ENCODE data around the gene HMCN2. TPM values are rescaled to one million over a fixed set of nuclear protein-coding genes. Genes with fewer than 3 reads are reported as not detected.

HMCN2 gene
- total and polyA plus RNA-seq, 2 donors from 2014 or later = 0.99 to 8.6 TPM

- peaks cover 0 to 2% (median 0%) of the 10 kb centered on the region in 3 donors for H3K4me1 ChIP-seq (ENCODE audit: control insufficient read depth in 2 of 3, insufficient read depth in 2 of 3, low read depth in 1 of 3, low read length in 3 of 3)
- no peaks in the 10 kb centered on the region for H3K27me3 ChIP-seq (ENCODE audit: control insufficient read depth, insufficient read depth, low read length)
- intact Hi-C loops (cut with DNase I) = no loop called here
- TF ChIP-seq, protein P1, sequence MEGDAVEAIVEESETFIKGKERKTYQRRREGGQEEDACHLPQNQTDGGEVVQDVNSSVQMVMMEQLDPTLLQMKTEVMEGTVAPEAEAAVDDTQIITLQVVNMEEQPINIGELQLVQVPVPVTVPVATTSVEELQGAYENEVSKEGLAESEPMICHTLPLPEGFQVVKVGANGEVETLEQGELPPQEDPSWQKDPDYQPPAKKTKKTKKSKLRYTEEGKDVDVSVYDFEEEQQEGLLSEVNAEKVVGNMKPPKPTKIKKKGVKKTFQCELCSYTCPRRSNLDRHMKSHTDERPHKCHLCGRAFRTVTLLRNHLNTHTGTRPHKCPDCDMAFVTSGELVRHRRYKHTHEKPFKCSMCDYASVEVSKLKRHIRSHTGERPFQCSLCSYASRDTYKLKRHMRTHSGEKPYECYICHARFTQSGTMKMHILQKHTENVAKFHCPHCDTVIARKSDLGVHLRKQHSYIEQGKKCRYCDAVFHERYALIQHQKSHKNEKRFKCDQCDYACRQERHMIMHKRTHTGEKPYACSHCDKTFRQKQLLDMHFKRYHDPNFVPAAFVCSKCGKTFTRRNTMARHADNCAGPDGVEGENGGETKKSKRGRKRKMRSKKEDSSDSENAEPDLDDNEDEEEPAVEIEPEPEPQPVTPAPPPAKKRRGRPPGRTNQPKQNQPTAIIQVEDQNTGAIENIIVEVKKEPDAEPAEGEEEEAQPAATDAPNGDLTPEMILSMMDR (IDR thresholded peaks at IDR 0.05; ENCODE audit: borderline replicate concordance, extremely low read depth, insufficient read depth) = no peak
- no peak overlapping the region for H3K27ac ChIP-seq (ENCODE audit: low read depth in 2 of 2, low read length in 2 of 2)
- no peak for FAIRE-seq
- H3K4me3 ChIP-seq (ENCODE audit: low read length in 3 of 3) = no peak overlapping the region
- H3K36me3 ChIP-seq (ENCODE audit: control insufficient read depth in 2 of 3, insufficient read depth in 3 of 3, low read length in 3 of 3) = no peaks in the 10 kb centered on the region
- DNase-seq = no peak
- no peaks in the 10 kb centered on the region for H3K9me3 ChIP-seq (ENCODE audit: control insufficient read depth in 2 of 3, insufficient read depth in 1 of 3, low read length in 3 of 3)
- no peak overlapping the region for H3K9ac ChIP-seq (ENCODE audit: low read length in 3 of 3)
Measured at GRCh38 chr9:130320723-130321481, 55.3 kb downstream of the HMCN2 start.

DNA sequence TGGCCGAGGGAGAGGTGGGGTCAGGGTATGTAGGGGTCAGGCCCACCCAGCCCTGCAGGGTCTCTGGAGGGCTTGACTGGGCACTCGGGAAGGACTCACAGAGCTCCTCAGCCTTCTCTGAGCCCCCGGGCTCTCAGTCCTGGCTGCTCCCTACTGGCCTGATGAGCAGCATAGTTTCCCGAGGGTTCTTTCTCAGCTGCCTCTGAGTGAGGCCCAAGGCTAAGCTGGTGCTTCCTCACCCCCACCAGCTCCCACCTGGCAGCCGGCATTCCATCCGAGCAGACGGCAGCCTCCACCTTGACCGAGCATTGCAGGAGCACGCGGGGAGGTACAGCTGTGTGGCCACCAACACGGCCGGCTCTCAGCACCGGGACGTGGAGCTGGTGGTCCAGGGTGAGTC lies 56.0 kb downstream of the HMCN2 start:
- H3K9me3 ChIP-seq (ENCODE audit: control insufficient read depth in 2 of 3, insufficient read depth in 1 of 3, low read length in 3 of 3) = no peaks in the 10 kb centered on the region
- FAIRE-seq = no peak
- no peaks in the 10 kb centered on the region for H3K27me3 ChIP-seq (ENCODE audit: control insufficient read depth, insufficient read depth, low read length)

DNA sequence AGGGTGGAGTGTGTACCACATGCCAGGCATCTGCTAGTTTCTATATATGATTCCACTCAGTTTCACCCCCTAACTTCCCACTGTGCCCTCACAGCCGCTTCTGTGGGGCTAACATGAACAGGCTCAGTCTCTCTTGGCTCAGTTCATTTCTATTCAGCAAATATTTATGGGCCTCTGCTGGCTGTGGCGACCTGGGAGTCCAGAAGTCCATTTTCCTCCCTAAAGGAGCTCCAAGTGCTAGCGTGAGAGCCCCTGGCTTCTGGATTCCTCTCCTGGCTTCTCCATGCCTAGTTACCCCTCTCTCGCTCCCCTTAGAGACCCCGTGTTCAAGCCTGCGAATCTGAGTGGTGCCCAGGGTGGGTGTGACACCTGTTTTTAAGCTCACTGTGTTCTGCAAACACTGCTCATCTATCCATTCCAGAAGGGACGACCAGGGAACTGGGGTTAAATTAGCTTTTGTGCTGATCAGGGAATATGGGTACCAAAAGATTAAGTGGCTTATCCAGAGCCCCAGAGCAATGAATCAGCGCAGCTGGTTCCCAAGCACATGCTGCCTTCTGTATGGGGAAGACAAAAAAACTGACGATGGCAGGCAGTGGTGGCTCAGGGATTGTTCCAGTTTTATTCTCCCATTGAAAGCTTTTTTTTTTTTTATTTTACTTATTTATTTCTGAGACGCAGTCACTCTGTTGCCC lies 57.6 kb downstream of the HMCN2 start:
- Histone ChIP-seq H3K9me3 (ENCODE audit: control insufficient read depth in 2 of 3, insufficient read depth in 1 of 3, low read length in 3 of 3) (no peaks in the 10 kb centered on the region), H3K4me3 (ENCODE audit: low read length in 3 of 3) (no peak overlapping the region), H3K36me3 (ENCODE audit: control insufficient read depth in 2 of 3, insufficient read depth in 3 of 3, low read length in 3 of 3) (no peaks in the 10 kb centered on the region), H3K27me3 (ENCODE audit: control insufficient read depth, insufficient read depth, low read length) (peaks cover under 1% of the 10 kb centered on the region), H3K9ac (ENCODE audit: low read length in 3 of 3) (no peak overlapping the region), H3K27ac (ENCODE audit: low read depth in 2 of 2, low read length in 2 of 2) (no peak overlapping the region), H3K4me1 (ENCODE audit: control insufficient read depth in 2 of 3, insufficient read depth in 2 of 3, low read depth in 1 of 3, low read length in 3 of 3) (peaks cover 0 to 2% (median 0%) of the 10 kb centered on the region in 3 donors)
- no peak for DNase-seq
- intact Hi-C loops (cut with DNase I) = no loop called here
- no peak for FAIRE-seq
- TF ChIP-seq, protein P1 (IDR thresholded peaks at IDR 0.05; ENCODE audit: borderline replicate concordance, extremely low read depth, insufficient read depth) = no peak

More for the DNA sequence above, 56.0 kb downstream of the HMCN2 start:
- intact Hi-C loops (cut with DNase I) = no loop called here
- no peak for DNase-seq
- TF ChIP-seq, protein P1 (IDR thresholded peaks at IDR 0.05; ENCODE audit: borderline replicate concordance, extremely low read depth, insufficient read depth) = no peak
- peaks cover 0 to 2% (median 0%) of the 10 kb centered on the region in 3 donors for H3K4me1 ChIP-seq (ENCODE audit: control insufficient read depth in 2 of 3, insufficient read depth in 2 of 3, low read depth in 1 of 3, low read length in 3 of 3)
- no peak overlapping the region for H3K9ac ChIP-seq (ENCODE audit: low read length in 3 of 3)
- H3K27ac ChIP-seq (ENCODE audit: low read depth in 2 of 2, low read length in 2 of 2) = no peak overlapping the region
- no peak overlapping the region for H3K4me3 ChIP-seq (ENCODE audit: low read length in 3 of 3)
- no peaks in the 10 kb centered on the region for H3K36me3 ChIP-seq (ENCODE audit: control insufficient read depth in 2 of 3, insufficient read depth in 3 of 3, low read length in 3 of 3)
